OCI-LY1 (cell line): ENCODE data around the gene ZNF296.

ENCODE experiments used
- CTCF ChIP-seq: fragments of 200-600 bp; sonication (generic), shearing (Covaris generic); IDR thresholded peaks from 2 replicates; pipeline ENCODE4 v1.5.1; 2017; ENCODE audit warnings: mild to moderate bottlenecking, antibody characterized with exemption, low read length, moderate library complexity, mixed read lengths
- EZH2 ChIP-seq: fragments of 200-600 bp; sonication (generic), shearing (Covaris generic); IDR thresholded peaks from 2 replicates; pipeline ENCODE4 v1.8.0; 2017; ENCODE audit warnings: borderline replicate concordance, mixed run types, mild to moderate bottlenecking, antibody characterized with exemption, low read length, moderate library complexity, mixed read lengths

- TF ChIP-seq CTCF: no peak
- no peak for TF ChIP-seq EZH2
Measured at GRCh38 chr19:45112111-45112827, 36.0 kb upstream of the ZNF296 start.
